K562 (cell line): ENCODE measurements around the gene MARCHF5. TPM values are rescaled to one million over a fixed set of nuclear protein-coding genes. Genes with fewer than 3 reads are reported as not detected.

ENCODE experiments used
- CSDE1 ChIP-seq, 2 experiments: fragments of 450-650 bp; IDR thresholded peaks; 2 replicates each; pipeline ENCODE4 v1.6.1; 2016; ENCODE audit warnings: mild to moderate bottlenecking in 1 of 2
- CTCF ChIP-seq, 3 experiments: IDR thresholded peaks in 2 of 3; conservative IDR thresholded peaks in 1 of 3; 2 replicates each; pipeline ENCODE4 v1.5.1; 2011 to 2012; ENCODE audit warnings: low read length in 3 of 3, mild to moderate bottlenecking in 3 of 3, control low read depth in 2 of 3, improper control_type of control experiment in 1 of 3, inconsistent platforms in 1 of 3, low read depth in 1 of 3, mixed read lengths in 1 of 3, moderate library complexity in 1 of 3; ENCODE audit not compliant: insufficient read depth in 2 of 3
- DEAF1 ChIP-seq: fragments of 450-650 bp; formaldehyde crosslinking; IDR thresholded peaks from 2 replicates; pipeline ENCODE4 v1.4.0; 2020; ENCODE audit warnings: mild to moderate bottlenecking, moderate library complexity
- REST ChIP-seq, 2 experiments: fragments of 450-650 bp; formaldehyde crosslinking in 1 of 2; IDR thresholded peaks; 2 replicates each; pipeline versions ENCODE4 v1.4.0 to v1.6.1; 2014 to 2020; ENCODE audit warnings: mild to moderate bottlenecking in 2 of 2, borderline replicate concordance in 1 of 2, low read depth in 1 of 2
- SIN3B ChIP-seq: fragments of 450-650 bp; IDR thresholded peaks from 2 replicates; pipeline ENCODE4 v1.6.1; 2017; ENCODE audit warnings: low read depth, mild to moderate bottlenecking, moderate library complexity
- TFE3 ChIP-seq: fragments of 450-650 bp; formaldehyde crosslinking; IDR thresholded peaks from 2 replicates; pipeline ENCODE4 v1.4.0; 2020; ENCODE audit warnings: mild to moderate bottlenecking, mixed read lengths
- U2AF1 ChIP-seq: fragments of 200-400 bp; formaldehyde crosslinking; optimal IDR thresholded peaks from 2 replicates; pipeline ENCODE3; 2017; ENCODE audit warnings: mild to moderate bottlenecking, low read depth, low read length, moderate library complexity
- ZNF408 ChIP-seq: fragments of 250-450 bp; sonication (Bioruptor Pico); IDR thresholded peaks from 2 replicates; pipeline ENCODE4 v1.4.0; 2020; ENCODE audit warnings: low read depth, mild to moderate bottlenecking, moderate library complexity
- ZNF740 ChIP-seq, 3 experiments: fragments of 200-800 bp in 1 of 3; sonication (Bioruptor generic) in 1 of 3; sonication (generic) in 1 of 3; formaldehyde crosslinking in 1 of 3; IDR thresholded peaks; 2 replicates each; pipeline versions ENCODE4 v1.6.1 to v1.8.0; 2016 to 2022; ENCODE audit warnings: mild to moderate bottlenecking in 2 of 3, missing compliant biosample characterization in 2 of 3, missing genetic modification characterization in 2 of 3, missing genetic modification reagents in 1 of 3
- polyA plus RNA-seq, 8 experiments: library from polyadenylated mRNA; depleted of rRNA in 4 of 8; stranded (reverse) in 5 of 8; unstranded in 3 of 8; fragments of >200 nt; fragmentation: Nextera tagmentation in 2 of 8; fragmentation: Illumina TruSeq in 1 of 8; extraction: Ambion mirVana in 2 of 8; extraction: Trizol in 1 of 8; gene quantifications; 2 replicates each; pipeline versions ENCODE4 v1.2.1 to v1.2.3, GENCODE V29; 2011 to 2014; ENCODE audit warnings: inconsistent platforms in 1 of 8, missing spikeins in 1 of 8
- total RNA-seq, 7 experiments: library from RNA; depleted of rRNA in 6 of 7; stranded (reverse); fragments of >200 nt in 6 of 7; fragmentation: Illumina TruSeq in 2 of 7; extraction: Trizol in 2 of 7; gene quantifications; 2 replicates each; pipeline versions ENCODE4 v1.2.1 to v1.2.3, GENCODE V29; 2011 to 2021; ENCODE audit warnings: low replicate concordance in 1 of 7

MARCHF5 gene
- total and polyA plus RNA-seq, 9 of the 15 experiments (the other 6 are each of a cell fraction or from before 2014, with no cell fraction given) = 3.4 to 27.2 (median 11.5) TPM

GRCh38 chr10:92291921-92292845, 1.2 kb downstream of the MARCHF5 start (continued):
- TF ChIP-seq REST (IDR thresholded peaks at IDR 0.05; ENCODE audit: borderline replicate concordance) (peak; percentile 56), REST (CRISPR knock-in tag; IDR thresholded peaks at IDR 0.05; ENCODE audit: low read depth) (no peak), CTCF (IDR thresholded peaks at IDR 0.05 in 2 of 3, conservative IDR thresholded peaks at IDR 0.05 in 1 of 3; ENCODE audit: insufficient read depth in 2 of 3, low read depth in 1 of 3, low read length in 3 of 3) (peak; percentile 46 to 69 (median 58); a peak in 5 of 6 replicates), CSDE1 (IDR thresholded peaks at IDR 0.05) (no peak), TFE3 (CRISPR knock-in tag) (no peak), ZNF740 (CRISPR knock-in tag; IDR thresholded peaks at IDR 0.05) (no peak), ZNF740 (tag; IDR thresholded peaks at IDR 0.05) (0 out of 4 replicates have a peak, but pooled peaks of 1 of the 2 experiments have one; percentile 21), DEAF1 (CRISPR knock-in tag) (0 out of 2 replicates have a peak, but pooled peaks have one; percentile 8), SIN3B (no peak), ZNF408 (CRISPR knock-in tag) (no peak), U2AF1 (no peak)
